Coronary artery (tissue), 2 donors: ENCODE data around the gene PNPLA5.

Source experiments
- DNase-seq: peaks from one replicate; pipeline ENCODE4 v3.0.0-alpha.2; 2017; ENCODE audit warnings: low spot score
- H3K27ac ChIP-seq, 2 donors: fragments of 200-600 bp; sonication (generic); one replicate each; pipeline ENCODE4 v1.5.1; 2016 to 2019
- H3K4me3 ChIP-seq: fragments of 200-600 bp; sonication (generic); 2 replicates; pipeline ENCODE4 v1.5.1; 2016; ENCODE audit warnings: mild to moderate bottlenecking, moderate library complexity
- CTCF ChIP-seq: fragments of 200-600 bp; sonication (generic); IDR thresholded peaks from one replicate; pipeline ENCODE4 v1.5.1; 2019; ENCODE audit warnings: antibody characterized with exemption

The PNPLA5 gene

GRCh38 chr22:43849731-43850130, 42.1 kb downstream of the PNPLA5 start:
- peak; percentile 66 for DNase-seq
- no peak overlapping the region for H3K27ac ChIP-seq
- H3K4me3 ChIP-seq = no peak overlapping the region
- no peak for TF ChIP-seq CTCF

GRCh38 chr22:43848366-43849171, 43.2 kb downstream of the PNPLA5 start:
- H3K27ac ChIP-seq = no peak overlapping the region
- no peak overlapping the region for H3K4me3 ChIP-seq
- peak; percentile 57 for DNase-seq
- TF ChIP-seq CTCF = no peak

- no peak for TF ChIP-seq CTCF
- DNase-seq = peak; percentile 45
- H3K4me3 ChIP-seq = no peak overlapping the region
Observed at GRCh38 chr22:43847376-43848289, 44.2 kb downstream of the PNPLA5 start.

GRCh38 chr22:43846966-43847365, 44.8 kb downstream of the PNPLA5 start:
- no peak overlapping the region for H3K27ac ChIP-seq
- H3K4me3 ChIP-seq = no peak overlapping the region
- TF ChIP-seq CTCF = no peak
- DNase-seq = no peak

More at GRCh38 chr22:43847376-43848289, 44.2 kb downstream of the PNPLA5 start:
- H3K27ac ChIP-seq = no peak overlapping the region

DNA sequence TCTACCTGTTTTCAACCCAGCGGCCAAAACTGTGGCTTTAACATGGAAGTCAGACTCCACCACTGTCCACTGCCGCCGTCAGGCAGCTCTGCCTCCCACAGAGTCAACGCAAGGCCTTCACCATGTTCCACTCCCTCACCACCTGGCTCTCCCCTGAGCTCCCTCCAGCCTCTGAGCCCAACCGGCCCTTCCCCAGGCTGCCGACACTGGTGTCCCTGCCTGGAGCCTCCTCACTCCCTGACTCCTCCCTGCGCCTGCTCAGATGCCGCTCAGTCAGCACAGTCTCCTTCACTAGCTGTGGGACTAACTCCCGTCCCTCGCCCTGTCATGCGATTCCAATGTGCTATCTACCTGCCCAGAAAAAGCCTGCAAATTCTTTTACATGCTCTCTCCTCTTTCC, 45.8 kb downstream of the PNPLA5 start:
- DNase-seq = no peak
- no peak overlapping the region for H3K27ac ChIP-seq
- H3K4me3 ChIP-seq = no peak overlapping the region
- no peak for TF ChIP-seq CTCF

DNA sequence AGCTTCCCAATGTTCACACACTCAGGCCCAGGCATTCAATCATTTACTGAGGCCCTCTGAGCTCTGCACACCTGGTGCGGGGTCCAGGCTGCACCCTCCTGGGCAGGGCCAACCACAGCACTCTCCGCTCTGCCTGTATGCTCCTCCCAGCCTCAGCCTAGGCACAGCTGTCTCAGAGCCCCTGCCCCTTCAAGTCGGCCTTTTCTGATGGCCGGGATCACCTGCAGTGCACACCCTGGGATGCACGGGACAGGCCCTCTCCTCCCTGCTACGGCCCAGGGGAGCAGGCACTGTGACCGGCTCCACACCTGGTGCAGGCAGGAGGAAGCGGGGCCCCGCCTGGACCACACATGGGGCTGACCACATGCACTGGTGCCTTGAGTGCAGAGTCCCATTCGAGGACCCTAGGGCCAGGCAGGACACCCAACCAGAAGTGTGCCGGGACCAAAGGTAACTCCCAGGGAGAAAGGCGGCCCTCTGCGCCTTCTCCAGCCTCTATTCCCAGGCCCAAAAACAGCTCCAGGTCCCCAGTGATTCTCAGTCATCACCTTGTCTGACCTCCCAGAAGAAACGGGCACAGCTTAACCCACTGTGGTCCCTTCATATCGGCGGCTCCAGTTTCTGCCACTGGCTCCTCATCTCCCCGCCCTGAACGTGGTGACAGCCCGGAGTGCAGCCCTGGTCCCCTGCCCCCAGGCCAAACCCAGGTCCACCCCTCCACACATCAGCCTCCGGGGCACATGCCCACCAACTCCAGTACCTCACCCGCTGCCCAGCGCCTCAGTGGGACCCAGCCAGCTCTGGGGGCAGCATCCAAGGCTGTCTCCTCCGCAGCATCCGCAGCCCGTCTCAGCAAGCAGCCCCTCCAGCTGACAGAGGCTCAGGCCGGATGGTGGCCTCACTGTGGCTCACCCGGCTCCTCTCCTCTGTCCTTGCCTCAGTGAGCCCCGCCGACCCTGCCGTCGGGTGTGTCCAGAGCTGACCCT, 47.0 kb downstream of the PNPLA5 start:
- H3K4me3 ChIP-seq = no peak overlapping the region
- TF ChIP-seq CTCF = no peak
- H3K27ac ChIP-seq = no peak overlapping the region
- DNase-seq = no peak
